Fibroblast of skin of right biceps (primary cell): ENCODE data around the gene MAN1A2.
"Not testable (repeated sequence)": the region's sequence is repeated elsewhere in the genome, so short reads cannot be mapped to it uniquely, and the experiment has no call there.

ENCODE experiments used
- DNase-seq: peaks from one replicate; pipeline ENCODE4 v3.0.0-alpha.2; 2013

MAN1A2 gene

DNA sequence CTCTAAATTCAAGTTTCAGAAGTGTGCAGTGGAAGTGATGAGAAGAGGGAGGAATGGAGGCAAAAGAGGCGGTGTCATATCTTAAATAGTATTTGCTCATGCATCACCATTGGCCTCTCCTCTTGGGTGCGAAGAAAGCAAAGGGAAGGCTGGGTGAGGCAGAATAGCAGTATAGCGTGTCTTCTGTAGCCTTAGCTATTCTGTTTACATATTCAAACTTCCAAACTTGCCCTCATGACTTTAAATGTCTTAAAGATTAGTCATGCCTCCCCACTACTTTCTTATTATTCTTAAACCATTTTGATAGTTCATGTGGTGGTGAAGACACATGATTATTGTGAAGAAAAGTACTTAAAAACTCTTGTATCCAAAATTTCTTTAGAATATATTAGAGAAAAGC lies 134.0 kb downstream of the MAN1A2 start:
- peak; percentile 44 for DNase-seq

DNA sequence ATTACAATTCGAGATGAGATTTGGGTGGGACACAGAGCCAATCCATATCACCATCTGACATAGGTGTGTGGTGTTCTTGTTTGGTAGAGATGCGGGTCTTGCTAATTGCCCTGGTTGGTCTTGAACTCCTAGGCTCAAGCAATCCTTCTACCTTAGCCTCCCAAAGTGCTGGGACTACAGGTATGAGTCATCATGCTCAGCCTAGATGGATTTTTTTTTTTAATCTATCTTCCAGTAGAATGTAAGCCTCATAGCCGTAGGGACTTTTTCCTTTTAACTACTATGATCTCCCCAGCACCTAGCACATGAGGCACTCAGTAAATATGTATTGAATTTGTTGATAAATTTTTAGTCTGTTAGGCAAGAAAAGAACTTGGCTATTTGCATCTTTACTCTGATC lies 144.0 kb downstream of the MAN1A2 start:
- DNase-seq, result no peak

DNA sequence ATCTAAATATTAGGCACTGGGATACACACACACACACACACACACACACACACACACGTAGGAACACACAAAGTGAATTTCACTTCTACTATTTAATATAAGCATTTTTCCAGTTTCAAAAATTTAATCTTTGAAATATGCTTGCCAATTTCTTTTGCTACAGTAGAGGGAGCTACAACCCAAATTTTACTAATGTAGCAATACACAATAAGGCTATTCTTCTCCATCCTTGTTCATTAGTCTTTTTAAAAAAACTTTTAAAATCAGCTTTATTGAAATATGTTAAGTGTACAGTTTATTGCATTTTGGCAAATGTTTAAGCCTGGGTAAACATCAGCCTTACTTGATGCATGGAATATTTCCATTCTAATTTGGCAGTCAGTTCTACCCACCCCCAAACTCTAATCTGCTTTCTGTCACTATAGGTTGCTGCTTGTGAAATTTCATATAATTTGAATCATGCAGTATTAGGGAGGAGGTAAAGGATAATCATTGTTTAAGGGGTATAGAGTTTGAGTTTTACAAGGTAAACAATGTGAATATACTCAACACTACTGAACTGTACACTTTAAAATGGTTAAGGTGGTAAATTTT lies 145.6 kb downstream of the MAN1A2 start:
- DNase-seq, result peak; percentile 22

DNA sequence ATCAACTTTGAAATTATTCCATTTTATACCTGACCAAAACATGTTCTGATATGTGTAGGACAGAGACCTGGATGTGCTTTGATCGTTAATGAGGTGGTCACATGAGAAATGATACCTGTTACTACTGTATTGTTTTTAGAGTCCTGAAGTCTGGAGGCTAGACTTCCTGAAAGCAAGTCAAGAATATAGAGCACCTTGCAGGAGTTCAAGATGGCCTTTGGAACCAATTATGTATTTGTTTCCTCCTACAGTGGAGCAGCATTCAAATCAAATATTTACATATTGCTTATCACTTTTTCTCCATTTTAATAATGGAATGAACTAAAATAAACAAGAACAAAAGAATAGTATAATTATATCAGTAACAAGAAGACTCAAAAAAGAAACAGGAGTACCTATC lies 155.9 kb downstream of the MAN1A2 start:
- DNase-seq, result no peak

DNA sequence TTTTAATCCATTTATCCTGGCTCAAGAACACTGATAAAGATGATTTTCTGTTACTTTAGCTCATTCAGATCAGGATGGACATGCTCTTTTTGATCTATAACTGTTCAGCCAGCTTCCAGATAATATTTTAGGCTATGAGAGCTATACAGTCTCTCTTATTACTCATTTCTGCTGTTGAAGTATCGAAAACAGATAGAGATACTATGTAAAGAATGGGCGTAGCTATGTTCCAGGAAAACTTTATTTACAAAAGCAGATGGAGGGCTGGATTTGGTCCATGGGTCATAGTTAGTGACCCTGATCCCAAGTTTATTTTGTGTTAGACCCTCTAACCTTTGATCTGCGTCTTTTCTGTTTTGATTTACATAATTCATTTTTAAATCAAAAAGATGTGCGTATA lies 159.8 kb downstream of the MAN1A2 start:
- no peak for DNase-seq

DNA sequence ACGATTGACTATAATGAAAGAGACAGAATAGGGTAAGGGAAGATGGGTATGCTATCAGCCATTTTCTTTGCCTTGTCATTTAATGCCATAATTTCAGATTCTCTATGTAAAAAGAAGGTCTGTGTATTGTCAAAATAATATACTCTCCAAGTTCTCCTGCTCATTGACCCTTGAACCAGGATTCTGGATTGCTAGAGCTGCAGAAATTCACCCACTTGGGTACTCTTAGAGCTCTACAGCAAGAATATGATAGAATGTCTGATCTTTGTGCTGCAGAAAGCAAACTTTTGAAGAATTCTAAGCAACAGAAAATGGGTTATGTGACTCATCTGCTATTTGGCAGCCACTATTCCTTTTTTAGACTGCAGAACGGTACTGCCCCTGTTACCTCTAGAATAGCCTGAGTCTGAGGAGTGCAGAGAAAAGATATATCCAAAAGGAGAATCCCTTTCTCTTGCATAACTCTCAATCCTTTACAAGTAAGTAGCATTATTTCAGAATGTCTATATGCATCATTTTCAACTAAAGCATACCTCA lies 160.4 kb downstream of the MAN1A2 start:
- peak; percentile 36 for DNase-seq

DNA sequence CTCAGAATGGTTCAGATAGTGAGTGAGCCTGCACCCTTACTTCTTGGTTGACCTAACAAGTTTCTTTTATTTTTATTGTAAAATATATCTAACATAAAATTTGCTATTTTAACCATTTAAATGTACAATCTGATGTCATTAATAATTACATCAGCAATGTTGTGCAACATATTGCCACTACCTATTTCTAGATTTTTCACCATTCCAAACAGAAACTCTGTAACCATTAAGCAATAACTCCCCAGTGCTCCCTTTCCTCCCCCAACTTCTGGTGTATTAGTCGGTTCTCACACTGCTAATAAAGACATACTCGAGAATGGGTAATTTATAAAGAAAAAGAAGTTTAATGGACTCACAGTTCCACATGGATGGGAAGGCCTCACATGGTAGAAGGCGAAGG lies 162.4 kb downstream of the MAN1A2 start:
- DNase-seq, result no peak

DNA sequence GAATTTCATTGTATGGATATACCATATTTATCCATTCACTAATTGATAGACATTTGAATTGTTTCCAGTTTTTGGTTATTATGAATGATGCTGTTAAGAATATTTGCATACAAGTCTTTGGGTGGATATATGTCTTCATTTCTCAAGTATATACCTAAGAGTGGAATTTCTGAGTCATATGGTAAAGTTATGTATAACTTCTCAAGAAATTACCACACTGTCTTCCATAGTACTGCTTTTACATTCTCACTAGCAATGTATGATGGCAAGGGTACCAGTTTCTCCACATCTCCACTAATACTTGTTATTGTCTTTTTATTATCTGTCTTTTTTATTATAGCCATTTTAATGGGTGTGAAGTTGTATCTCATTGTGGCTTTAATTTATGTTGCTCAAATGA lies 164.0 kb downstream of the MAN1A2 start:
- DNase-seq, result peak; percentile 7

DNA sequence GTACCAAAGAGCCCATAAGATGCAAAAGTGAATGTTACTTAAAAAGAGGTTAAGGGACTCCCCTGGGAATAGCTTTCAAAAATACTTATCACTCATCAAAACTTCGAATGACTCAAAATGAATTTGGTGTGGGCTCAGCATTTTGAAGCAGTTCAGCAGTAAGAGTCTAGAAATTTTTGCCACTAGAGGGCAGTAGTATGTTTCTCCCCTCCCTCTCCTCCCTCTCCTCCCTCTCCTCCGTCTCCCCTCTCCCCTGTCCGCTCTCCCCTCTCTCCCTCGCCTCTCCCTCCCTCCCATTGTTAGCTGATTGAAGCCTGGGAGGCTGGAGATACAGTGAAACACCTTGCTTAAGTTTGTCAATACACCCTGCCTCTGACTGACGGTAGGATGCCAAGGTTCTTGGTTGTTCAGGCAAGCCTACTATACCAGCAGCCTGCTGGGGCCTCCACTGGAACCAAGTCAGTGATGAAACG lies 167.8 kb downstream of the MAN1A2 start:
- peak; percentile 82 for DNase-seq

DNA sequence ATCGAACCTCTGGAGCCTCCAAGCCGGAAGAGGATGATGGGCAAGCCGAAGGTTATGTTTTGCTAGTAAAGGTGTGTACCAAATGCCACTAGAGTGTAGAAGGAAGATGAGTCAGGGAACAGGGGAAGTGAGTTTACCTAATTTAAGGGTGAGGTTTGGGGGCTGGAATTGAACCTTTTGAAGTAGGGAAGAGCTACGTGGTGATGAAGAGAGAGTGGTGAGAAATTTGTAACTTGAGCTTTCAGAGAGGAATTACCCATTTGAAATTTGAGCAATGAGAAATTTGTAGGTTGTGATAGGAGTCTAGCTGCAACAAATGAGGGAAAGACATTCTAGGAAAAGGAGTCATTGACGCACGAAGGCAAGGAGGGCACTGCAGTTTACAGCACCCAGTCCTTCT lies 168.6 kb downstream of the MAN1A2 start:
- no peak for DNase-seq

DNA sequence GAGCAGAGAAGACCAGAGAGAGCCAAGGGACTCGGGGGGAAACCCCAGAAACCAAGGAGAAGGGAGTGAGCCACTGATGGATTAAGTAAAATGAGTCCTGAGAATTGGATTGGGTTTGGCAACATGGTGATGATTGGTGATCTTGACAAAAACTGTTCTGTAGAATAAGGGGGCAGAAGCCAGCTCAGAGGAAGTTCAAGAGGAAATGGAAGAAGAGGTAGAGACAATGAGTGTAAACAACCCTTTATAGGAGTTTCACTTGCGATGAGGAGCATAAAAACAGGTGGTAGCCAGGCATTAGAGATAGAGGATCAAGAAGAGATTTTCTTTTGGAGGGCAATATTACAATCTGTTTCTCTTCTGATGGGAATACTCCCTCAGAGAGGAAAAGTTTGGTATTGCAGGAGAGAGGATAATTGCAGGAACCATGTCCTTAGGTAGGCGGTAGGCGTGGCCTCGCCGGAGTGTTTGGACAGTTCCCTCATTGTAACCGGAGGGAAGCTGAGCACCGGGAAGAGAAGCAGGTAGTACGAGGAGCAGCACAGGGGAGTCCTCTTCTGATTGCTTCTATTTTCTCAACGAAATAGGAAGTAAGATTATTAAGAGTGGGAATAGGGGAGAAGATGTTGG lies 170.2 kb downstream of the MAN1A2 start:
- DNase-seq, result no peak

DNA sequence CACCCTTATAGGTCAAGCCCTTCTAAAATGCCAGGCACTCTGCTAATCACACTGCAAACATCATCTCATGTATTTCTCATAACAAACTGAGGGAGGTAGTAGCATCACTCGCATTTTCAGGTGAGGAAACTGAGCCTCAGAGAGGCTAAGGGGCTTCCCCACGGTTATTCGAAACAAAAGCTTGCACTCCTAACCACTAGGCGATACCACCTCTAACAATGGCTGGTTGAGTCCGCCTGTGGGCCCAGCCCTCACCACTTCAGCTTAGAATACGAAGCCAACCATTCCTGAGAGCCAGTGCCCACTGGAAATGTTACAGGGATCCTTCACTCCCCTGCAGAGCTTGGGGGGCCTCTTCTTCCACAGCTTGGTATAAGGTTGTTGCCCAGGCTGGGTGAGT lies 173.3 kb downstream of the MAN1A2 start:
- no peak for DNase-seq

DNA sequence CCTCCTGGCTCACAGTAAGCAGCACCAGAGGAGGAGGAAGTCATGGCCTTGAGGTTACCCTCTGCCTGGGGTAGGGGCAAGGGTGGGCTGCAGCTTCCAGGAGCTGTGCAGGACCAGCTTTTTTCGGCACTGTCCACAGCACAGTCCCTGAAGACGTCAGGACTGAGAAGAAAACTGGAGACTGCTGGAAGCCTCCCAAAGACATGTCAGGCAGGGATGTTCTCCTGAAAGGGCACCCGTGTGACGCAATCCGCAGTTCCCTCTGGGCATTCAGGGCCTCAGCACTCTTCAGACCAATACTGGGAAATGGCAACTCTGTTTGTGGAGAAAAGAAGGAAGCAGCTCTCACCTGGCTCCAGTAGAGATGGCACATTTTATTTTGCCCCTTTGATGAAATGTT lies 173.8 kb downstream of the MAN1A2 start:
- DNase-seq, result no peak

DNA sequence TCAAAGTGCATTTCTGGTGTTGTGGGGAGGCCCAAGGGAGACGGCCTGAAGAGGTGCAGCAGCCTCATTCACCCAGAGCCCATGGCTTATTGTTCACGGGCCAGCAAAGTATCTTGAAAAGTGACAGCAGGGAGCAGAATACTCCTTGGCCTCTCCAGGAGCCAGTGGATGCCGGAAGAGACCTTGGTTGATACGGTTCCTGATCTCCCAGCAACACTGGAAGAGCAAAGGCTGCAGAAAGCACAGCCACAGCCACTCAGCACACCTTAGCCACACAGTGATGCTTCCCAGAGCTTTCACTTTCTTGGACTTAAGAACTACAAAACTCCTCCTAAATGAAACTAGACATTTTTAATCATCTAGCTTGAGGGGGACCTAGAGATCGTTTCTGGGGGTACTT lies 174.3 kb downstream of the MAN1A2 start:
- no peak for DNase-seq

DNA sequence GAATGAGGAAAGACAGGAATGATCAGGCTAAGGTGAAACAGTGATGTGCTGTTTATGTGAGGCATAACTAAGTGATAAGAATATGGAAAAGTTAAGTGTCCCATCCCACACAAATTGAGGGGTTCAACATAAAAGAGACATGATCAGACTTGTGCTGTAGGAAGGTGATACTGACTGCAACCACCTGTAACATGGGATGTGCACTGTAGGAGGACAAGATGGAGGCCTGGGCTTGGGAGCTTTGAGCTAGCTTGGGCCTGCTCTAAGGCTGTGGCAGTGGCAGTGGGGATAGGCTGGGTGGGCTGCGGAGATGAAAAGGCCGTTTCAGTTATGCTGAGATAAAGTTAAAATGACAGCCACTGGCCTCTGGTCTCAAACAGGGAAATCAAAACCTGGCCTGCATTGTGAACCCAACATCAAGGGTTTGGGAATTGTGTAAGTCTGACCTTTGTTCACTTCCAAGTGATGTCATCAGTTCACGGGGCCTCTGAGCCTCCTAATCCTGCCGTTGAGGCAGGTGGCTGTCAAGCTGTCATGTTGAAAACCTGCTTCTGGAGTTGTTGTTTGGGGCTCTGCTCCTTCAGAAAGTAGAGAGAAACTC lies 177.4 kb downstream of the MAN1A2 start:
- DNase-seq, result no peak

DNA sequence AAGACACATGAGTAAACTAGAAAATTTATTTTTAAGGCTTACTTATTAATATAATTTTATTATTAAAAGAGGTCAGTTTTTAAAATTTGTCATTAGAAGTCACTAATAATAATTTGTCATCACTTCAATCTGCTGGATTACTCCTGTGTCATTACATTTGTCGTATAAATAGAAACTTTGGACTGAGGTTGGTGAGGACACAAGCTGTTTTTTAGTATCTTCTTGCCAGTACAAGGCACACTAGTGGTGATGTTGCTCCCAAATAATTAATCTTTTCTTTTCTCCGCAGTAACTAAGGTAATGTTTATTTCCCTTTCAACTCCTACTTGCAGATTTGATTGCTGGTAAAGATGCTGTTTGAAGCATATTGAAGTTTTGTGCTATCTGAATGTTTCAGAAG lies 179.2 kb downstream of the MAN1A2 start:
- DNase-seq, result no peak

DNA sequence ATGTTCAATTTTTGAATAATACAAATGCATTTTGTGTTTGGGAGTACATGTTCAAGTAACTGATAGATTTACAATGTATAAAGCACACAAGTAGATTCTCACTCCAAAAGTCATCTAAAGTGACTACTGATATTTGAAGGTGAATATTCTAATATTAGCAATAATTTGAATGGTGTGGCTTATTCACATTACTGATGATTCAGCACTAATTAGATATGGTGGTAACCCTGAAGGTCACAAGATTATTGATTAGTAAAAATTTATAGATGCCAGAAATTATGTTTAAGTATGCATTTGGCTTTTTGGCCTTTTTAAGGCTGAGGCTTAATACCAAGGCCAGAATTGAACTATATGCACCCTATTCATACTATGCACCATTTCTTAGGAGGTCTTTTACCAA lies 186.2 kb downstream of the MAN1A2 start:
- DNase-seq, result no peak

DNA sequence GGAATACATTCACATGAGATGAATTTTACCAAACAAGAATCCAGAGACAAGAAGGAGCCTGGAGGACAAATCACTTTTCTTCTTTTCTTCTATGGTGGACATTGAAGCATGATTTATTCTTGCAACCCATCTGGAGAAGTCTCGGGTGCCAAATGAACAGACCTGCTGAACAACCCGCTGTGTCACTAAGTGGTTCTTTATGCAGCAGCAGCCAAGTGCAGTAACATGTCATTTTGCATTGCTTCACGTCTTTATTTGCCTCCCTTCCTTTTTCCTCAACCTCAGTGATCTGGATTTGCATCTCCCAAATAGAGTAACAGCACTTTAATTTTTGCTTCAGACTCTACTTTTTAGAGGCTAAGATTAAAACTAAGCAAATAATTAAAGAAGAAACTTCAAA lies 188.6 kb downstream of the MAN1A2 start:
- no peak for DNase-seq

DNA sequence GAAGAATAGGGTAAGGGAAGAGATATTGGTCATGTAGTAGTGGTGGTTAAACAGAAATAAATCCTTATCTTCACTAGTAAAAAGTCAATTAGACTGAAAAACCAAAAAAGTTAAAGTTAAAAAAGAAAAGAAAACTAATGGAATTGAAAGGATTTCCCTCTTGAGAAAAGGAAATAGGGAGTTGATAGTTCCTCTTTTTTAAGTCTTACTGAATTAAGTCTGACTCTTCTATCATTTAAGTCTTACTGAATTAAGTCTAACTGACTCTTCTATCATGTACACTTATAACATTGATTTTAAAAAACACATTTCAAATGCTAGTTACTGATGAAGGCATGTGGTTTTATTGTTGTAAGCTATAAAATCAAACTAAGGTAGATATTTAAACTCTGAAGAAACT lies 189.1 kb downstream of the MAN1A2 start:
- no peak for DNase-seq

DNA sequence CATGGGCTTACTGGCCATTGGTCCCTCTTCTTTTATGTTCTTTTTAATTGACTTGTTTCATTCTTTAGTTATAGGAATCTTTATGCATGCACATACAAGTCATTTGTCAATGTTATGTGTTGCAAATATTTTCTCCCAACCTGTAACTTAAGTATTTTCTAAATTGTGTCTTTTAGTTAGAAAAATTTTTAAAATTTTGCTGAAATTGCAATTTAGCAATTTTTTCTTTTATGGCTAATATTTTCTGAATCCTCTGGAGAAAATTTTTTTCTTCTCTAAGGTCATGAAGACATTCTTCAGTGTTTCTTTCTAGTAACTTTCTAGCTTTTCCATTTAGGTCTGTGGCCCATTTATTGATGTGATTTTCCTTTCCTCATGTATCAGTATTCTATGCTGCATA lies 189.7 kb downstream of the MAN1A2 start:
- no peak for DNase-seq

DNA sequence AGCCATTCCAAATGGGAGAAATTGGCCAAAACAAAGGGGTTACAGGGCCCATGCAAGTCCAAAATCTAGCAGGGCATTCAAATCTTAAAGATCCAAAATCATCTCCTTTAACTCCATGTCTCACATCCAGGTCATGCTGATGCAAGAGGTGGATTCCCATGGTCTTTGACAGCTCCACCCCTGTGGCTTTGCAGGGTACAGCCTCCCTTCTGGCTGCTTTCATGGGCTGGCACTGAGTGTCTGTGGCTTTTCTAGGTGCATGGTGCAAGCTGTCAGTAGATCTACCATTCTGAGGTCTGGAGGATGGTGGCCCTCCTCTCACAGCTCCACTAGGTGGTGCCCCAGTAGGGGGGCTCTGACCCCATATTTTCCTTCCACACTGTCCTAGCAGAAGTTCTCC lies 191.2 kb downstream of the MAN1A2 start:
- not testable (repeated sequence) for DNase-seq

DNA sequence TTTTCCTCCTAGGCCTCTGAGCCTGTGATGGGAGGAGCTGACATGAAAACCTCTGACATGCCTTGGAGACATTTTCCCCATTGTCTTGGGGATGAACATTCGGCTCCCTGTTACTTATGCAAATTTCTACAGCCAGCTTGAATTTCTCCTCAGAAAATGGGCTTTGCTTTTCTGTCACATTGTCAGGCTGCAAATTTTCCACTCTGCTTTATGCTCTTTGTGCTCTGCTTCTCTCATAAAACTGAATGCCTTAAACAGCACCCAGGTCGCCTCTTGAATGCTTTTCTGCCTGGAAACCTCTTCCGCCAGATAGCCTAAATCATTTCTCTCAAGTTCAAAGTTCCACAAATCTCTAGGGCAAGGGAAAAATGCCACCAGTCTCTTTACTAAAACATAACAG lies 191.9 kb downstream of the MAN1A2 start:
- no peak for DNase-seq

DNA sequence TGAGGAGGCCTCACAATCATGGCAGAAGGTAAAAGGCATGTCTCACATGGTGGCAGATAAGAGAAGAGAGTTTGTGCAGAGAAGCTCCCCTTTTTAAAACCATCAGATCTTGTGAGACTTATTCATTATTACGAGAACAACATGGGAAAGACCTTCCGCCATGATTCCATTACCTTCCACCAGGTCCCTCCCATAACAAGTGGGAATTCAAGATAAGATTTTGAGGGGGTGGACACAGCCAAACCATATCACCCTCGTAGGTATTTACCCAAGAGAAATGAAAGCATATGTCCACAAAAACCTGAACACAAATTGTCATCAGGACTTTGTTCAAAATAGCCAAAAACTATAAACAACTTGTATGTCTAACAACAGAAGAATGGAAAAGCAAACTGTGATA lies 192.7 kb downstream of the MAN1A2 start:
- no peak for DNase-seq

DNA sequence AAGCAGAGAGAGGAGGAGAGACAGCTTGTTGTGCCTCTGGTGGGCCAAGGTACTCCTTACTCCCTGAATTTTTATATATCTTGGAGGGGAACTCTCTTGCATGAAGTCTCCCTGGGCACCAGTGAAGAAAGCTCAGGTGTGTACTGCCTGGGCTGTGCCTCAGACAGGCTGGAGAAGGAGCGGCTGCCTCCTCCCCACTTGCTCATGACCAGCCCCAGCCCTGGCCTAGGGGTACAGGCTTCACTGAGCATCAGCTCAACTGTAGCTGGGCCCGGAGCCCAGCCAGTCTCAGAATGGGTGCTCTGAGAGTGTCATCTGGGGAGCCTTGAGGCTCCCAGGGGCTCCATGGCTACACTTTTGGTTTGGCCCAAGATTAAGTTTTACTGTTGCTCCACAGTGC lies 193.8 kb downstream of the MAN1A2 start:
- DNase-seq, result no peak

DNA sequence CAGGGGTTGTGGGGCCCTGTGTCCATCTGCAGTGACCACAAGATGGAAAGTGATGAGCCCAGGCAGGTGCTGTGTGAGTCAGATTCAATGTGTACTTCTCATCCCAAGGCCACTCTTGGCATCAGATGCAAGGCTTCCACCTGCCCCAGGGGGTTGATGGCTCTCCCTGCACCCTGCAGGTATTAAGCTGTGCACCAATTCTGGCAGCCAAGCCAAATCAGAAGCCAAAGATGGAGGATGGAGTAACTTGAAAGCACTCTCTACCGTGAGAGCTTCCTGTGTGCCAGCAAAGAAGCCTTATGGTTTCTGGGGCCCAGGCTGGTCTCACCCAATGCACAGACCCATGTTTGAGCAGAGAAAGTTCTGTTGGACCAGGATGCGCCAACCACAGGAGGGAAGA lies 194.3 kb downstream of the MAN1A2 start:
- DNase-seq, result no peak
